ENCODE results near the gene ZNF385A. TPM values are rescaled to one million over a fixed set of nuclear protein-coding genes. Genes with fewer than 3 reads are reported as not detected.
A peak's percentile ranks its signal among the peaks of the same experiment; 100 is the strongest.

The ZNF385A gene
- total RNA-seq, 2 donors from 2014 or later = 3.1 to 7.3 TPM

DNA sequence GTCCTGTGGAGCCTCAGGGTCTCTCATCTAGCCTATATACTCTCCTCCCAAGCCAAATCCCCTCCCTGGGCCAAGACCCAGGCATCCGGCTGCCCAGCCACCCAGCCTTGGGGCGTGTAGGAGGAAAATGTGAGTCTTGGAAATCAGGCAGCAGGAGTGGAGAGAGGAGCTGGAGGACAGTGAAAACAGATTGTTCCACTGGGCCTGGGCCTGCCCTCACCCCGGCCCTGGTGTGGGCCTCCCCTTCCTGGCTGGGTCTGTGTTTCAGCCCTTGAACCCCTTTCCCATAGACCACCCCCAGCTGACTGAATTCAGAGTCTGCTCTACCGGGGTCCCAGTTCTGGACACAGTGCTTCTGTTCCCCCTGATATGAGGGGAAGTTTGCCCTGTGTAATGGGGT lies 27.8 kb upstream of the ZNF385A start:
- intact Hi-C loops (cut with DNase I) = no loop called here
- DNase-seq = no peak
- H3K4me1 ChIP-seq = peaks cover 58% of the 10 kb centered on the region
- no peak for ATAC-seq
- no peak for TF ChIP-seq POLR2A (IDR thresholded peaks at IDR 0.05)
- TF ChIP-seq, protein P1, sequence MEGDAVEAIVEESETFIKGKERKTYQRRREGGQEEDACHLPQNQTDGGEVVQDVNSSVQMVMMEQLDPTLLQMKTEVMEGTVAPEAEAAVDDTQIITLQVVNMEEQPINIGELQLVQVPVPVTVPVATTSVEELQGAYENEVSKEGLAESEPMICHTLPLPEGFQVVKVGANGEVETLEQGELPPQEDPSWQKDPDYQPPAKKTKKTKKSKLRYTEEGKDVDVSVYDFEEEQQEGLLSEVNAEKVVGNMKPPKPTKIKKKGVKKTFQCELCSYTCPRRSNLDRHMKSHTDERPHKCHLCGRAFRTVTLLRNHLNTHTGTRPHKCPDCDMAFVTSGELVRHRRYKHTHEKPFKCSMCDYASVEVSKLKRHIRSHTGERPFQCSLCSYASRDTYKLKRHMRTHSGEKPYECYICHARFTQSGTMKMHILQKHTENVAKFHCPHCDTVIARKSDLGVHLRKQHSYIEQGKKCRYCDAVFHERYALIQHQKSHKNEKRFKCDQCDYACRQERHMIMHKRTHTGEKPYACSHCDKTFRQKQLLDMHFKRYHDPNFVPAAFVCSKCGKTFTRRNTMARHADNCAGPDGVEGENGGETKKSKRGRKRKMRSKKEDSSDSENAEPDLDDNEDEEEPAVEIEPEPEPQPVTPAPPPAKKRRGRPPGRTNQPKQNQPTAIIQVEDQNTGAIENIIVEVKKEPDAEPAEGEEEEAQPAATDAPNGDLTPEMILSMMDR (IDR thresholded peaks at IDR 0.05) = no peak
- peak overlapping the region in 2 of 4 donors; percentile 43 to 57 for H3K27ac ChIP-seq
- no peaks in the 10 kb centered on the region for H3K36me3 ChIP-seq (replicated peaks in 1 of 2; ENCODE audit: insufficient read depth in 1 of 2, low read depth in 2 of 2)
- WGBS, 2 donors = 70 to 92% methylated on average over 4 of the region's 4 CpGs
- H3K4me3 ChIP-seq = no peak overlapping the region
- no peaks in the 10 kb centered on the region for H3K27me3 ChIP-seq
- H3K9me3 ChIP-seq = no peaks in the 10 kb centered on the region

DNA sequence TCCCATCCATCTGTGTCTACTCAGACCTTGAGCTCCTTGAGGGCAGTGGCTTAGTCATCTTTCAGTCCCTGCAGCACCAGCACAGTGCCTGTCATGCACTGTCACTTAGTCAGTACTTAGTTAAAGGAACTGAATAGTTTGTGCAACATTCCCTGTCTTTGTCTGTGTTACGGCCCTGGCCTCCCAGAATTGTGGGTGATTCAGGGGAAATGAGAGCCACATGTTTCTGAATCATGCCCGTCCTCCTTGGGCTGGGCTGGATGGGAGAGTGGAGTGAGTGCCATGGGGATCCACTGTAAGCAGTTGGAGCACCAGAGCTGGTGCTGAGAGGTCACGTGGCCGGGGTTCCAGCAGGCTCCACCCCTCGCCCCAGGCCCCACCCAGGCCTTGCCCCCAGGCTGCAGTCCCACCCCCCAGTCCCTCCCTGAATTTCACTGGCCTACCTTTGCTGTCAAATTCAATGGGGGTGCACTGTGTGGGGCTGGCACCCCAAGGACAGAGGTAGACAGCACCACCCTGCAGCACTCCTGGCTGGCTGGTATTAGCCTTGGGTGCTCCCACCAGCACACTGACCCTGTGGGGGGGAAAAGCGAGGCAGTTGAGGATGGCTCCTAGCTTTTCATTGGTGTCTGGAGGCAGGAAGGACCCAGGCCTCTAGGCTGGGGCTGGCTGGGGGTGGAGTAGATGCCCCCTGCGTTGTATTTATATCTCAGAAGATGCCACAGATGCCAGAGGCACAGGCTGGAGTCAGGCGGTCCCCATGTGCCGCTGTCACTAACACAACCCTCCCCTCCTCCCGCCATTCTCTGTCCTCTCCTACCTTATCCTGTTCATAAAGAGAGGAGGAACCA lies 27.1 kb upstream of the ZNF385A start:
- Histone ChIP-seq H3K27ac (peak overlapping the region in 1 of 4 donors; percentile 57), H3K9me3 (no peaks in the 10 kb centered on the region), H3K27me3 (no peaks in the 10 kb centered on the region), H3K4me1 (peaks cover 51% of the 10 kb centered on the region), H3K4me3 (no peak overlapping the region), H3K36me3 (replicated peaks in 1 of 2; ENCODE audit: insufficient read depth in 1 of 2, low read depth in 2 of 2) (no peaks in the 10 kb centered on the region)
- DNase-seq = peak in 1 of 4 donors; percentile 71
- ATAC-seq = peak; percentile 13
- intact Hi-C loops (cut with DNase I) = no loop called here
- no peak for TF ChIP-seq POLR2A (IDR thresholded peaks at IDR 0.05)
- TF ChIP-seq, protein P1 (IDR thresholded peaks at IDR 0.05) = no peak
- WGBS, 2 donors = 62 to 78% methylated on average over 6 to 10 of the region's 10 CpGs

DNA sequence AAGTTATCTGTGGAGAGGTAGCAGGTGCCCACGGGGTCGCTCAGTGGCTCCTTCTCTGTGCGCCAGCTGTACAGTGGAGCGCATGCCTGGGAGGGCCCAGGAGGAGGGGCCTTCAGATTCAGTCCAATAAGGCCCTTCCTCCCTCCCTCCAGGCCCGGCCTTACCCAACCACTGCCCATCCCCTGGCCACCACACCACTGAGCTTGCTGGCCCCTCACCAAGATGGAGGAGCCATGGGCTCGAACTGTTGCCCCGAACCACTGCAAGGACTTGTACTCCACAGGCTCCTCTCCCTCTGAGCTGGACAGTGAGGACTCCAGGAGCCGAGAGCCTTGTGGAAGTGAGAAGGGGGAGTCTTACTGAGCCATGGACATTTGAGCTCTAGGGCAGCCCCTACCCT lies 24.7 kb upstream of the ZNF385A start:
- H3K27me3 ChIP-seq = no peaks in the 10 kb centered on the region
- H3K4me1 ChIP-seq = peaks cover 27% of the 10 kb centered on the region
- no peak for ATAC-seq

GRCh38 chr12:54407183-54407905 lies 22.8 kb upstream of the ZNF385A start:
- H3K4me1 ChIP-seq = peaks cover 8% of the 10 kb centered on the region
- H3K36me3 ChIP-seq (replicated peaks in 1 of 2; ENCODE audit: insufficient read depth in 1 of 2, low read depth in 2 of 2) = no peaks in the 10 kb centered on the region
- H3K27me3 ChIP-seq = no peaks in the 10 kb centered on the region
- H3K27ac ChIP-seq = no peak overlapping the region
- no peak overlapping the region for H3K4me3 ChIP-seq
- TF ChIP-seq POLR2A (IDR thresholded peaks at IDR 0.05) = no peak
- TF ChIP-seq, protein P1 (IDR thresholded peaks at IDR 0.05) = no peak
- no peak for ATAC-seq
- DNase-seq = peak in 1 of 4 donors; percentile 32
- H3K9me3 ChIP-seq = no peaks in the 10 kb centered on the region
- intact Hi-C loops (cut with DNase I) = no loop called here
- WGBS, 2 donors = 52 to 53% methylated on average over 5 of the region's 5 CpGs

More for the DNA sequence above, 24.7 kb upstream of the ZNF385A start:
- intact Hi-C loops (cut with DNase I) = no loop called here
- Histone ChIP-seq H3K27ac (no peak overlapping the region), H3K36me3 (replicated peaks in 1 of 2; ENCODE audit: insufficient read depth in 1 of 2, low read depth in 2 of 2) (no peaks in the 10 kb centered on the region), H3K9me3 (no peaks in the 10 kb centered on the region), H3K4me3 (no peak overlapping the region)
- TF ChIP-seq, protein P1 (IDR thresholded peaks at IDR 0.05) = no peak
- no peak for TF ChIP-seq POLR2A (IDR thresholded peaks at IDR 0.05)
- WGBS, 2 donors = 90 to 91% methylated on average over 7 to 8 of the region's 8 CpGs
- no peak for DNase-seq
